ENCODE results near the gene RFC4.

RFC4 gene

GRCh38 chr3:186759231-186759930, 46.9 kb downstream of the RFC4 start:
- TF ChIP-seq CTCF (IDR thresholded peaks at IDR 0.05; ENCODE audit: insufficient read depth, low read length, missing control alignments) = no peak
- ChIA-PET POLR2A (no interaction called here), CTCF (interaction anchor here (1.4 kb wide), 1 partner anchor 142 kb away, joined by 3 read pairs; no protein-coding TSS in a partner anchor)
- no peak overlapping the region for H3K4me3 ChIP-seq (ENCODE audit: low read depth, low read length)
- DNase-seq (ENCODE audit: low read depth, low spot score) = no peak

DNA sequence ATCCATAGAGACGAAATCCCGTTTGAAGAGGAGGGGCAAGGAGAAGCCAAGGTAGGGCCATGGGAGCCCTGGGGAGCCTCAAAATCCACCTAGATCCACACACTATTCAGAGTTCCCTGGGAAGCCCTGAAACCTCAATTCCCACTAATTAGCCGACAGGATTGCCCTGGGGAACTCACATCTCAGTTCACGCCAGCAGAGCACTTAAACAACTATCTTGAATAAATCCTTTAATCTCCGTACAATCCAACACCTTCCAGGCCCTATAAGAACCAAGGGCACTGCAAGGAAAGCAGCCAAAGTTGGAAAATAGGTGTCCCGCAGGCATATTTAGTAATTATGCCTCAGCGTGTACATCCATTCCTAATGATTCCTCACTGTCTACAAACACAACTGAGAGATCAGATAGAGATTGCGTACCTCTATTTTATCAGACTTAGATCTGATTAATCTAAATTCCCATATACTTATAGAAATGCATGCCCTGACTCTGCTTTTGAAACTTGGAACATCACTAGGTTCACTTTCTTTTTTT, 48.5 kb downstream of the RFC4 start:
- ChIA-PET POLR2A (no interaction called here), CTCF (interaction anchor here (1.4 kb wide), 1 partner anchor 140 kb away, joined by 3 read pairs; no protein-coding TSS in a partner anchor)
- TF ChIP-seq CTCF (IDR thresholded peaks at IDR 0.05; ENCODE audit: insufficient read depth, low read length, missing control alignments) = no peak
- DNase-seq (ENCODE audit: low read depth, low spot score) = no peak
- H3K4me3 ChIP-seq (ENCODE audit: low read depth, low read length) = no peak overlapping the region

GRCh38 chr3:186757214-186757613, 49.1 kb downstream of the RFC4 start:
- no peak for DNase-seq (ENCODE audit: low read depth, low spot score)
- CTCF ChIA-PET = no interaction called here

DNA sequence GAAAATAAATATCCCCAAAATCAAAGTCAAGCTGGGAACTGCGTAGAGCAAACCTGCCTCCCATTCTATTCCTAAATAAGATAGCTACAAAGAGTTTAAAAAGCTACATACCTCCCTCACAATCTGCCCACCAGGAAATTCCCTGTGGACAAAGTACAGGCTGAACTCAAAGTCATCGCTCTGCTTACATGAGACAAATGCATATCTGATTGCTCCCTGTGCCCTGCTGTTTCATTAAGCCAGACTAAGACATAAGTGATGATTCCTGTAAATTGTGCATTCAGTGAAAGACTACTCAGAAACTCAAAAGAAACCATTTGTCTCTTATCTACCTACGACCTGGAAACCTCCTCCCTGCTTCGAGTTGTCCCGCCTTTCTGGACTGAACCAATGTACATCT, 51.4 kb downstream of the RFC4 start:
- ChIA-PET POLR2A (interaction anchor here (1.2 kb wide), 1 partner anchor 28 kb away, joined by 5 read pairs; the partner anchor contains the start of gene EIF4A2), CTCF (interaction anchor here (1.0 kb wide), 1 partner anchor 138 kb away, joined by 3 read pairs; no protein-coding TSS in a partner anchor)
- H3K4me3 ChIP-seq (ENCODE audit: low read depth, low read length) = no peak overlapping the region
- DNase-seq (ENCODE audit: low read depth, low spot score) = no peak
- TF ChIP-seq CTCF (IDR thresholded peaks at IDR 0.05; ENCODE audit: insufficient read depth, low read length, missing control alignments) = no peak

More at GRCh38 chr3:186757214-186757613, 49.1 kb downstream of the RFC4 start:
- no peak for TF ChIP-seq CTCF (IDR thresholded peaks at IDR 0.05; ENCODE audit: insufficient read depth, low read length, missing control alignments)
- H3K4me3 ChIP-seq (ENCODE audit: low read depth, low read length) = no peak overlapping the region
- POLR2A ChIA-PET = no interaction called here

DNA sequence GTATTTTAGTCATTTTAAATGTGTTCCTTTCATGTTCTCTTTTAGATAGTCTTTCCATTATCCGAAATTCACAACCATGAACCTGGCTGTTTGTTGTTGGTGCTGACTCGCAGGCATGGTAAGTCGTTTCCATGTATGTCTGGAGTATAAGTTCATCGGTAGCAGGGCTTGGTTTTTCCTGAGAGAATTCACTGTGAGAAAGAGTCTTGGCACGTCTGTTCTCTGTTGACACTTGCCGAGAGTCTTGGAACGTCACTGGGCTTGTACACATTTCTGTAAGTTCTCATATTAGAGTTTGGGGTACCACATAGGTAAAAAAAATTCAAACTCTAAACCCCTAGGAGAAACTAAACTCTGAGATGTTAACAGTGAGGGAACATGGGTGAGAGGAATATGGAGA, 52.3 kb downstream of the RFC4 start:
- ChIA-PET CTCF (no interaction called here), POLR2A (no interaction called here)
- no peak for DNase-seq (ENCODE audit: low read depth, low spot score)
- no peak overlapping the region for H3K4me3 ChIP-seq (ENCODE audit: low read depth, low read length)
- TF ChIP-seq CTCF (IDR thresholded peaks at IDR 0.05; ENCODE audit: insufficient read depth, low read length, missing control alignments) = no peak

GRCh38 chr3:186751480-186751879, 54.8 kb downstream of the RFC4 start:
- DNase-seq (ENCODE audit: low read depth, low spot score) = no peak
- CTCF ChIA-PET = no interaction called here
- POLR2A ChIA-PET = interaction anchor here (1.1 kb wide), 1 partner anchor 33 kb away, joined by 3 read pairs; no protein-coding TSS in a partner anchor
- no peak for TF ChIP-seq CTCF (IDR thresholded peaks at IDR 0.05; ENCODE audit: insufficient read depth, low read length, missing control alignments)
- H3K4me3 ChIP-seq (ENCODE audit: low read depth, low read length) = no peak overlapping the region

All from AG04449 (cell line).